B cell (primary cell): ENCODE data around the gene TNFAIP8L2. TPM values are rescaled to one million over a fixed set of nuclear protein-coding genes. Genes with fewer than 3 reads are reported as not detected.

Source experiments
- ATAC-seq: fragments of 200-7000 bp; cut with Tn5 transposase; one replicate; pipeline ENCODE4 v1.10.0; 2021; ENCODE audit warnings: low read depth, mild to moderate bottlenecking, moderate number of reproducible peaks, moderate library complexity
- CTCF ChIA-PET: fragments of 350-600 bp; sonication (Branson Sonifier 250); formaldehyde crosslinking; loops from one replicate; lab custom pipeline; 2021; ENCODE audit warnings: antibody characterized with exemption, inconsistent platforms; lab: Charles Lee
- POLR2A ChIA-PET: fragments of 350-600 bp; sonication (Branson Sonifier 250); formaldehyde crosslinking; loops from one replicate; lab custom pipeline; 2021; ENCODE audit warnings: antibody characterized with exemption; lab: Charles Lee
- DNase-seq: peaks from one replicate; pipeline ENCODE4 v3.0.0; 2013
- H2AFZ ChIP-seq: 2 replicates; pipeline ENCODE4 v1.6.1; 2012; ENCODE audit warnings: mild to moderate bottlenecking, low read depth, low read length; ENCODE audit not compliant: insufficient read depth, poor library complexity, severe bottlenecking
- H3K27ac ChIP-seq, 2 donors: 1 replicate in 1 of 2; 2 replicates in 1 of 2; pipeline ENCODE4 v1.5.1; 2012 to 2013; ENCODE audit warnings: low read length in 2 of 2, mild to moderate bottlenecking in 2 of 2, moderate library complexity in 1 of 2
- H3K27me3 ChIP-seq, 4 experiments: fragments of 200-600 bp in 1 of 4; sonication (generic) in 1 of 4; replicated peaks in 1 of 4; 1 replicate in 2 of 4; 2 replicates in 2 of 4; pipeline versions ENCODE4 v1.6.1 to v1.7.0; 2013 to 2016; ENCODE audit warnings: low read length in 3 of 4, mild to moderate bottlenecking in 2 of 4, mixed read lengths in 1 of 4, moderate library complexity in 1 of 4; ENCODE audit not compliant: insufficient read depth in 4 of 4, control insufficient read depth in 3 of 4; ENCODE audit errors: control extremely low read depth in 1 of 4
- H3K36me3 ChIP-seq, 2 experiments: replicated peaks in 1 of 2; 1 replicate in 1 of 2; 2 replicates in 1 of 2; pipeline versions ENCODE4 v1.6.1 to v1.7.1; 2013; ENCODE audit warnings: low read length in 1 of 2; ENCODE audit not compliant: insufficient read depth in 2 of 2, control insufficient read depth in 1 of 2; ENCODE audit errors: control extremely low read depth in 1 of 2, extremely low read depth in 1 of 2
- H3K4me1 ChIP-seq, 2 donors: fragments of 200-600 bp in 1 of 2; sonication (generic) in 1 of 2; 1 replicate in 1 of 2; 2 replicates in 1 of 2; pipeline versions ENCODE4 v1.5.1 to v1.6.1; 2013 to 2017; ENCODE audit warnings: low read length in 2 of 2; ENCODE audit not compliant: control insufficient read depth in 2 of 2, insufficient read depth in 2 of 2
- H3K4me2 ChIP-seq: replicated peaks from 2 replicates; pipeline ENCODE3; 2012; ENCODE audit warnings: mild to moderate bottlenecking, low read depth, low read length; ENCODE audit not compliant: poor library complexity, severe bottlenecking
- H3K4me3 ChIP-seq, 5 experiments: fragments of 200-600 bp in 1 of 5; sonication (generic) in 1 of 5; 1 replicate in 3 of 5; 2 replicates in 2 of 5; pipeline versions ENCODE4 v1.5.1 to v1.7.0; 2011 to 2016; ENCODE audit warnings: low read length in 4 of 5, mild to moderate bottlenecking in 4 of 5, low read depth in 2 of 5, control low read depth in 1 of 5, moderate library complexity in 1 of 5; ENCODE audit not compliant: insufficient read depth in 1 of 5; ENCODE audit errors: control extremely low read depth in 1 of 5, extremely low read depth in 1 of 5
- H3K79me2 ChIP-seq: fragments of 200-600 bp; sonication (generic); one replicate; pipeline ENCODE4 v1.6.0; 2016; ENCODE audit warnings: low read length; ENCODE audit not compliant: control insufficient read depth, insufficient read depth
- H3K9ac ChIP-seq: fragments of 200-600 bp; sonication (generic); 2 replicates; pipeline ENCODE4 v1.6.1; 2017; ENCODE audit warnings: mild to moderate bottlenecking, low read length, moderate library complexity
- H3K9me3 ChIP-seq, 3 donors: one replicate each; pipeline versions ENCODE4 v1.6.1 to v1.7.1; 2013; ENCODE audit warnings: low read length in 2 of 3; ENCODE audit not compliant: control insufficient read depth in 2 of 3, insufficient read depth in 1 of 3; ENCODE audit errors: control extremely low read depth in 1 of 3
- H4K20me1 ChIP-seq: 2 replicates; pipeline ENCODE4 v1.6.0; 2012; ENCODE audit warnings: mild to moderate bottlenecking, low read length; ENCODE audit not compliant: insufficient read depth, control insufficient read depth, poor library complexity, severe bottlenecking
- H3K27ac Mint-ChIP-seq: one replicate; pipeline ENCODE4 v1.8.0; 2021; ENCODE audit warnings: mixed read lengths
- H3K27me3 Mint-ChIP-seq: one replicate; pipeline ENCODE4 v1.8.0; 2021; ENCODE audit warnings: mixed read lengths
- H3K4me1 Mint-ChIP-seq: one replicate; pipeline ENCODE4 v1.8.0; 2021; ENCODE audit warnings: mixed read lengths
- H3K4me3 Mint-ChIP-seq: one replicate; pipeline ENCODE4 v1.8.0; 2021; ENCODE audit warnings: mixed read lengths
- H3K9me3 Mint-ChIP-seq: one replicate; pipeline ENCODE4 v1.8.0; 2022; ENCODE audit warnings: mixed read lengths; ENCODE audit not compliant: insufficient read depth
- EZH2 ChIP-seq: IDR thresholded peaks from 2 replicates; pipeline ENCODE4 v1.6.1; 2012; ENCODE audit warnings: borderline replicate concordance, low read depth, mild to moderate bottlenecking, moderate library complexity, low read length; ENCODE audit not compliant: insufficient read depth, poor library complexity, severe bottlenecking
- WGBS: methylation state at CpG from one replicate; pipeline ENCODE4 v1.1.5; 2013; ENCODE audit warnings: missing lambda C conversion rate; ENCODE audit not compliant: insufficient coverage; 5-methylcytosine and 5-hydroxymethylcytosine counted together
- intact Hi-C: fragments of 100-400 bp; cut with micrococcal nuclease; formaldehyde crosslinking; loops from one replicate; pipeline ENCODE4 v1.10.0; 2022
- polyA plus RNA-seq: library from polyadenylated mRNA; depleted of rRNA; stranded (reverse); fragments of >200 nt; gene quantifications from 2 replicates; pipeline ENCODE4 v1.2.3, GENCODE V29; 2012
- total RNA-seq, 2 donors: library from RNA; stranded (reverse); fragments of 120-200 nt in 1 of 2; gene quantifications; 1 replicate in 1 of 2; 2 replicates in 1 of 2; pipeline versions ENCODE4 v1.2.3 to v1.2.4, GENCODE V29; 2013 to 2022
- TF ChIP-seq, protein P1 (sequence below): fragments of 200-600 bp; IDR thresholded peaks from one replicate; pipeline ENCODE4 v1.8.0; 2022; ENCODE audit warnings: antibody characterized with exemption, mild to moderate bottlenecking

TNFAIP8L2 gene
- total and polyA plus RNA-seq, 2 donors (not counting 1 experiment from before 2014, with no cell fraction given), result 9.1 to 14.9 TPM

DNA sequence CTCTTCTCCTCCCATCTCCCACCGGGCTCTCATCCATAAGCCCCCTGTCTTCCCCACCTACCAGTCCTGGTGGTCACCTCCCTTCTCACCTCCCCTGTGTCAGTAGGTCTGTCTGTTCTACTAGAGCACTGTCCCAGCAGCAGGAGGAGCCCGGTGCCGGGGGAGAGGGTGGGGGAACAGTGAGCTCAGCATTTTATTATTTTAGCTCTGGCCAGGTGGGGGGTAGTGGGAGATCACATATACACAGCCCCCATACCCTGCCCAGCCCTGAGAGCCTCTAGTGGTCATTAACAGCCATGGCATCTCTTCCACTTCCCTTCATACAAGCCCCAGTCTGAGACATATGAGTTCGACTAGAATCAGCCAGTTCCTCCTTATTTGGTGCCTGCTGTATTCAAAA lies 19.4 kb downstream of the TNFAIP8L2 start, which contains the start of gene TMOD4:
Gene TMOD4, minus strand, starts transcription at position 119 of the 400 bp plus-strand sequence. CDS start 1,106 bp downstream, outside the sequence.
- ChIA-PET CTCF (interaction anchor here (1.0 to 2.3 kb wide), 6 partner anchors 9 to 76 kb away, joined by 3 to 9 read pairs (median 4); partner anchors contain the start of genes SCNM1, TNFAIP8L2 and VPS72), POLR2A (interaction anchor here (1.0 kb wide), 1 partner anchor 14 kb away, joined by 4 read pairs; the partner anchor contains the start of gene VPS72)
- Mint-ChIP-seq H3K4me3 (no peak within 1 kb of the TSS), H3K9me3 (no peaks in the 10 kb centered on the region), H3K27ac (peak within 1 kb of the TSS; percentile 32), H3K27me3 (no peaks in the 10 kb centered on the region), H3K4me1 (peaks cover 2% of the 10 kb centered on the region)
- H4K20me1 ChIP-seq, result no peaks in the 10 kb centered on the region
- no peaks in the 10 kb centered on the region for H3K4me1 ChIP-seq
- H3K4me3 ChIP-seq, result no peak within 1 kb of the TSS
- H3K9me3 ChIP-seq, result no peaks in the 10 kb centered on the region
- TF ChIP-seq, protein P1, sequence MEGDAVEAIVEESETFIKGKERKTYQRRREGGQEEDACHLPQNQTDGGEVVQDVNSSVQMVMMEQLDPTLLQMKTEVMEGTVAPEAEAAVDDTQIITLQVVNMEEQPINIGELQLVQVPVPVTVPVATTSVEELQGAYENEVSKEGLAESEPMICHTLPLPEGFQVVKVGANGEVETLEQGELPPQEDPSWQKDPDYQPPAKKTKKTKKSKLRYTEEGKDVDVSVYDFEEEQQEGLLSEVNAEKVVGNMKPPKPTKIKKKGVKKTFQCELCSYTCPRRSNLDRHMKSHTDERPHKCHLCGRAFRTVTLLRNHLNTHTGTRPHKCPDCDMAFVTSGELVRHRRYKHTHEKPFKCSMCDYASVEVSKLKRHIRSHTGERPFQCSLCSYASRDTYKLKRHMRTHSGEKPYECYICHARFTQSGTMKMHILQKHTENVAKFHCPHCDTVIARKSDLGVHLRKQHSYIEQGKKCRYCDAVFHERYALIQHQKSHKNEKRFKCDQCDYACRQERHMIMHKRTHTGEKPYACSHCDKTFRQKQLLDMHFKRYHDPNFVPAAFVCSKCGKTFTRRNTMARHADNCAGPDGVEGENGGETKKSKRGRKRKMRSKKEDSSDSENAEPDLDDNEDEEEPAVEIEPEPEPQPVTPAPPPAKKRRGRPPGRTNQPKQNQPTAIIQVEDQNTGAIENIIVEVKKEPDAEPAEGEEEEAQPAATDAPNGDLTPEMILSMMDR, result peak; percentile 54
- TF ChIP-seq EZH2, result no peak
- no peak within 1 kb of the TSS for H3K27ac ChIP-seq
- no peak within 1 kb of the TSS for H2AFZ ChIP-seq
- H3K27me3 ChIP-seq, result no peaks in the 10 kb centered on the region
- intact Hi-C loops, result no loop called here
- no peak for DNase-seq
- H3K9ac ChIP-seq, result no peak within 1 kb of the TSS
- whole genome bisulfite sequencing, result 0% methylated on average over 1 of the region's 4 CpGs
- no peak within 1 kb of the TSS for H3K4me2 ChIP-seq
- peaks cover 8 to 47% of the 10 kb centered on the region in 2 experiments for H3K36me3 ChIP-seq
- no peaks in the 10 kb centered on the region for H3K79me2 ChIP-seq
- ATAC-seq, result peak; percentile 69

DNA sequence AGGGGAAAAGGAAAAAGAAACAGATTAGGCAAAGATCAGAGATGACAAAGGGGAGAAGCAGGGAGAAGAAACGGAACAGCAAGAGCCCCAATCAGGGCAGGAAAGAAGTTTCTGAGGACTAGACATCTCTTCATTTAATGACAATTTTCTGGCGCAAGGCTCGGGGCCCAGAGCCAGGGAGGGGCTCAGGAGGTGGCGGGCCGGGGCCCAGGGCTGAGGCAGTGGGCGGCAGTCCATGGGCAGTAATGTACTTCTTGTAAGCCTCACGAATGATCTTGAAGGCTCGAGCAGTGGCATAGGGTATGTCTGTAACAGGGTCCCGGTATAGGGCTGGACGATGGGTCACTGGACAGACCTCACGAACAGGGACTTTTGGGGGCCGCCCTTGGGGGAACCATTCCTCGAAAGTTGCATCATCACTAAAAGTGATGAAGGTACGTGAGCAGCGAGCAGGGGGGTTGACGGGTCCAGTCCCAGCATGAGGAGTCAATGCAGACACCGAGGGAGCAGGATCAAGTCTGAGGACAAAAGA lies 20.1 kb downstream of the TNFAIP8L2 start:
- no peak for TF ChIP-seq EZH2
- TF ChIP-seq, protein P1, result no peak
- Histone ChIP-seq H4K20me1 (no peaks in the 10 kb centered on the region), H3K4me2 (no peak overlapping the region), H3K36me3 (peaks cover 10 to 46% of the 10 kb centered on the region in 2 experiments), H3K4me1 (no peaks in the 10 kb centered on the region), H3K79me2 (no peaks in the 10 kb centered on the region), H3K9me3 (no peaks in the 10 kb centered on the region), H3K27ac (no peak overlapping the region), H3K27me3 (no peaks in the 10 kb centered on the region), H2AFZ (no peak overlapping the region), H3K9ac (no peak overlapping the region), H3K4me3 (no peak overlapping the region)
- peaks cover 2% of the 10 kb centered on the region for H3K4me1 Mint-ChIP-seq
- H3K27me3 Mint-ChIP-seq, result no peaks in the 10 kb centered on the region
- H3K9me3 Mint-ChIP-seq, result no peaks in the 10 kb centered on the region
- intact Hi-C loops, result no loop called here
- ChIA-PET POLR2A (interaction anchor here (1.0 kb wide), 1 partner anchor 13 kb away, joined by 4 read pairs; the partner anchor contains the start of gene VPS72), CTCF (interaction anchor here (1.0 to 1.3 kb wide), 4 partner anchors 13 to 76 kb away, joined by 3 to 4 read pairs (median 4); partner anchors contain the start of genes TNFAIP8L2 and VPS72)
- WGBS, result 97% methylated on average over 17 of the region's 17 CpGs
- H3K27ac Mint-ChIP-seq, result no peak overlapping the region
- ATAC-seq (no peak), DNase-seq (no peak)
- no peak overlapping the region for H3K4me3 Mint-ChIP-seq
